OCI-LY3 (cell line): ENCODE data around the gene SRL.
"Not testable (repeated sequence)": the region's sequence is repeated elsewhere in the genome, so short reads cannot be mapped to it uniquely, and the experiment has no call there.

Experiments used
- H2AFZ ChIP-seq: fragments of 200-600, 300-600 bp; shearing (Covaris generic); 2 replicates; pipeline ENCODE4 v1.6.0; 2014; ENCODE audit warnings: antibody characterized with exemption, low read depth, low read length
- H3K27ac ChIP-seq: fragments of 200-600, 300-600 bp; sonication (generic); 2 replicates; pipeline ENCODE4 v1.5.1; 2014; ENCODE audit warnings: mild to moderate bottlenecking, low read length, moderate library complexity, mixed read lengths
- H3K27me3 ChIP-seq: fragments of 200-600, 300-600 bp; sonication (generic); 2 replicates; pipeline ENCODE4 v1.6.1; 2014; ENCODE audit warnings: low read depth, low read length, mixed read lengths
- H3K36me3 ChIP-seq: fragments of 200-600, 300-600 bp; sonication (generic); replicated peaks from 2 replicates; pipeline ENCODE3; 2014; ENCODE audit warnings: low read depth, low read length, mixed read lengths
- H3K4me1 ChIP-seq: fragments of 300-600, 200-600 bp; sonication (generic); 2 replicates; pipeline ENCODE4 v1.6.1; 2014; ENCODE audit warnings: low read length, mixed read lengths
- H3K4me2 ChIP-seq: fragments of 200-600, 300-600 bp; sonication (generic); 2 replicates; pipeline ENCODE4 v1.6.1; 2014; ENCODE audit warnings: low read length, mixed read lengths
- H3K4me3 ChIP-seq: fragments of 300-600, 200-600 bp; sonication (generic); 2 replicates; pipeline ENCODE4 v1.5.1; 2014; ENCODE audit warnings: antibody characterized with exemption, mild to moderate bottlenecking, low read length, moderate library complexity
- H3K79me2 ChIP-seq: fragments of 300-600, 200-600 bp; shearing (Covaris generic); 2 replicates; pipeline ENCODE4 v1.6.1; 2014; ENCODE audit warnings: mild to moderate bottlenecking, low read length, mixed read lengths
- H3K9ac ChIP-seq: fragments of 300-600, 200-600 bp; shearing (Covaris generic); 2 replicates; pipeline ENCODE4 v1.6.0; 2014; ENCODE audit warnings: mild to moderate bottlenecking, low read length, moderate library complexity
- H3K9me3 ChIP-seq: fragments of 200-600, 300-600 bp; shearing (Covaris generic); 2 replicates; pipeline ENCODE4 v1.6.1; 2014; ENCODE audit warnings: low read length, mixed read lengths; ENCODE audit not compliant: insufficient read depth
- H4K20me1 ChIP-seq: fragments of 200-600, 300-600 bp; sonication (generic); 2 replicates; pipeline ENCODE4 v1.6.1; 2016; ENCODE audit warnings: low read length, mixed read lengths; ENCODE audit not compliant: insufficient read depth
- EZH2phosphoT487 ChIP-seq: fragments of 200-600 bp; shearing (Covaris generic); IDR thresholded peaks from 2 replicates; pipeline ENCODE4 v1.6.1; 2018; ENCODE audit warnings: antibody characterized with exemption, mixed run types, low read depth
- TF ChIP-seq, protein P1 (sequence below): fragments of 200-600, 300-600 bp; sonication (generic); IDR thresholded peaks from 2 replicates; pipeline ENCODE4 v1.5.1; 2014; ENCODE audit warnings: antibody characterized with exemption, low read length, low read depth

The SRL gene

DNA sequence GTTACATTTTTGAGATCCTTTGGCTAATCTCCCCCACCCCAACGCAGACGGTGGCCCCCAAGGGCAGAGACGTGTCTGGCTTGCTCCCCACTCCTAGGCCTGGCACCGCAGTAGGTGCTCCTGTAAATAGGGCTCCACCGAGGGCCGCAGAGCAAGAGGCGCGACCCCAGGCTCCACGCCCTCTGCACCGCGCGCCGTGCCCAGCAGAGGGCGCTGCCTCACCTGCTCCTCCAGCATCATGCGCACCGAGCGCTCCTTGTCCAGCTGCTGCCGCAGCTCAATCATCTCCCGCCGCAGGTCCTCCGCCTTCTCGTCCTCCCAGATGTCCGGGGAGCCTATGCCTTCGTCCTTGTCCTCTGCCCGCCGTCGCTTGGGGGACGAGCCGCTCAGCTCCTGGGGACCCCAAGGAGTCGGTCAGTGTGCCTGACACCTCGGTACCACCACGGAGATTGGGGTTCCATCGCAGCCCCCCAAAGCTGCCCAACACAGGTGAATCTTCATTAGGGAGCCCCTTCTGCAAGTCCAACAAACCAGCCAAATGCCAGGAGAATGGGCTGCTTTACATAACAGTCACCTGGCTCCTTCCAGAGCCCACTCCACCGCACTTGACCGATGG lies 19.8 kb upstream of the SRL start:
- no peak overlapping the region for H3K27ac ChIP-seq
- no peak overlapping the region for H2AFZ ChIP-seq
- no peak overlapping the region for H3K4me2 ChIP-seq
- H3K4me1 ChIP-seq = no peaks in the 10 kb centered on the region
- no peak overlapping the region for H3K4me3 ChIP-seq
- peaks cover 34% of the 10 kb centered on the region for H3K36me3 ChIP-seq
- no peak for TF ChIP-seq EZH2phosphoT487
- TF ChIP-seq, protein P1, sequence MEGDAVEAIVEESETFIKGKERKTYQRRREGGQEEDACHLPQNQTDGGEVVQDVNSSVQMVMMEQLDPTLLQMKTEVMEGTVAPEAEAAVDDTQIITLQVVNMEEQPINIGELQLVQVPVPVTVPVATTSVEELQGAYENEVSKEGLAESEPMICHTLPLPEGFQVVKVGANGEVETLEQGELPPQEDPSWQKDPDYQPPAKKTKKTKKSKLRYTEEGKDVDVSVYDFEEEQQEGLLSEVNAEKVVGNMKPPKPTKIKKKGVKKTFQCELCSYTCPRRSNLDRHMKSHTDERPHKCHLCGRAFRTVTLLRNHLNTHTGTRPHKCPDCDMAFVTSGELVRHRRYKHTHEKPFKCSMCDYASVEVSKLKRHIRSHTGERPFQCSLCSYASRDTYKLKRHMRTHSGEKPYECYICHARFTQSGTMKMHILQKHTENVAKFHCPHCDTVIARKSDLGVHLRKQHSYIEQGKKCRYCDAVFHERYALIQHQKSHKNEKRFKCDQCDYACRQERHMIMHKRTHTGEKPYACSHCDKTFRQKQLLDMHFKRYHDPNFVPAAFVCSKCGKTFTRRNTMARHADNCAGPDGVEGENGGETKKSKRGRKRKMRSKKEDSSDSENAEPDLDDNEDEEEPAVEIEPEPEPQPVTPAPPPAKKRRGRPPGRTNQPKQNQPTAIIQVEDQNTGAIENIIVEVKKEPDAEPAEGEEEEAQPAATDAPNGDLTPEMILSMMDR = peak; percentile 46
- no peaks in the 10 kb centered on the region for H3K27me3 ChIP-seq
- no peak overlapping the region for H3K9ac ChIP-seq
- no peaks in the 10 kb centered on the region for H3K9me3 ChIP-seq
- peaks cover 48% of the 10 kb centered on the region for H3K79me2 ChIP-seq
- peaks cover 34% of the 10 kb centered on the region for H4K20me1 ChIP-seq

DNA sequence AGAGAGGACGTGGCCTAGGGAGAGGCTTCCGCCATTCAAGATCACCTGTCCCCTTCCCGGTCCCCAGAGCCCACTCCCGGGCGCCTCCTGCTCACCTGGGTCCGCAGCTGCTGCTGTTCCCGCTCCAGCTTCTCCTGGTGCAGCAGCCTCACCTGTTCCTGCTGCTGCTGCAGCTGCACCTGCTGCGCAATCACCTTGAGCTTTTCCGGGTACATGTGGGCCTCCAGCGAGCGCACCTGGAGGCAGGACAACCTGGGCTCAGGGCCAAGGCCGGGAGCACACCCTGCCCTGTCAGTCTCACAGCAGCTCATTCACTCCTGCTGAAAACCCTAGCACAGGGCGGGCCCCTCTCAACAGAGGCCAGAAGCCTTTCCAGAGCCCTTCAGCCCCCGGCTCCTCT lies 18.5 kb upstream of the SRL start:
- Histone ChIP-seq H3K27ac (no peak overlapping the region), H3K36me3 (peaks cover 35% of the 10 kb centered on the region), H3K4me1 (no peaks in the 10 kb centered on the region), H3K4me2 (no peak overlapping the region), H2AFZ (no peak overlapping the region), H3K27me3 (no peaks in the 10 kb centered on the region), H3K4me3 (no peak overlapping the region), H3K9me3 (no peaks in the 10 kb centered on the region), H4K20me1 (peaks cover 22% of the 10 kb centered on the region), H3K79me2 (peaks cover 35% of the 10 kb centered on the region), H3K9ac (no peak overlapping the region)
- TF ChIP-seq, protein P1 = no peak
- no peak for TF ChIP-seq EZH2phosphoT487

DNA sequence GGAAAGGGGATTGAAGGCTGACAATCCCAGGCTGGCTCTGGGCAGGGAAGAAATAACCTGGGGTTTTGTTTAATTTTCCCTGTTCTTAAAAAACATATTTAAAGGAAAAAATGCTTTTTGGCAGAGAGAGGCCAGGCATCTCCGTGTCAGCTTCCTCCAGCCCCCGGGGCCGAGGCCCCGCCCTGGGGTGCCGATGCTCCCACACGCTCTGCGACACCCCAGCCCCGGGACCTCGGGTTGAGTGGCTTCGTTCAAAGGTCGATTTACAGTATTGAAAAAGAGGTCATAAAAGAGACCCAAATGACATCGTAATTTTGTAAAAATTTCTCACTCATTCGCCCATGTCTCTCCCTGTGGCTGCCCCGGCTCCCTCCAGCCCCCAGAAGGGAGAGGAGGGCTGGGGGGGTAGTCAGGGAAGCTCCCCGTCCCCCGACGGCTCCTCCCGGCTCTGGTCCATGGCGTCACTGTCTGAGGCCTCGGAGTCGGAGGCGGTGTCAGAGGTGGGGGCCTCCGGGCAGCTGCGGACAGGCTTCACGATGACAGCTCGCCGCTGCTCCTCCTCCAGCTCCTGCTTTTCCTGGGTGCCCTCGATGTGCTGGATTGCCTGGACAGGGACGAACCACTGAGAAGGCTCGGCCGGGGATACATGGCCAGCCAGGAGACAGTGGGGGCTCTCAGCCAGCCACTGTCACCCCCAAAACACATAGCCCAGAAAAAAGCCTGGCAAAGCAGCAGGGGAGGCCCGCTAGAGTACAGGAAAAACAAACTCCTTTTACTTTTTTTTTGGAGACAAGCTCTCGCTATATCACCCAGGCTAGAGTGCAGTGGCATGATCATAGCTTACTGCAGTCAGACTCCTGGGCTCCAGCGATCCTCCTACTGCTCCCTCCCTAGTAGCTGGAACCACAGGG lies 16.0 kb upstream of the SRL start:
- TF ChIP-seq, protein P1 = no peak
- no peak for TF ChIP-seq EZH2phosphoT487
- H3K27ac ChIP-seq = no peak overlapping the region
- no peaks in the 10 kb centered on the region for H3K27me3 ChIP-seq

DNA sequence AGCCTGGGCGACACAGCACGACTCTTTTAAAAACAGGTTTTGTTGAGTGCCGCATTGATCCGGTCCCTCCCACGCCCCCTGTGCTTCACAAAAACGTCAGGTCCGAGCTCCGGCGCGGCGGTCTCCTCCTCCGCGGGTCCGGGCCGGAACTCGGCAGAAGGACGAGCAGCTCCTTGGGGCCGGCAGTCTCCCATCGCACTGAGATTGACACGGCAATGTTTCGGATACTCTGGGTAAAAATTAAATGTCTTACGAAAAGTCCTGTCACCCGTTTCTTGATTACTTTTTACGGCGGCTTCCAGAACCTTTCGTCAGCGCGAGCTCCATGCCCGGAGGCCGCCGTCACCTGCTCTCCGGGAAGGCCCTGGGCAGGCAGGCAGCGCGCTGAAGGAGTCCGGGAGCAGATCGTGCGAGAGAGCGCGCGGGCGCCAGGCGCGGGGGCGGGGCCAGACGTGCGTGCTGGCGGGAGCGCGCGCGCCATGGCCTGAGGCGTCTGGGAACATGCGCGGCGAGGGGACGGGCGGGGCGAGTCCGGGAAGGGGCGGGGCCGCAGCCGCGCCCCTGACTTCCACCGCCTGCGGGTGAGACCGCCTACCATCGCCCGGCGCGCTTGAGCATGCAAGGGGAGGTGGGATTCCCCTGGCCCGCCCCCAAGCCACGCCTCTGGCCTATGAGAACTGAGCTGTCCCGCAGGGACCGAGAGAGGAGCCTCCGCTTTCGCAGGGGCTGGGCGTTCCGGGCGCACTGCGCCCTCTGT lies 11.7 kb upstream of the SRL start:
- Histone ChIP-seq H2AFZ (peak overlapping the region; percentile 66), H3K4me2 (peak overlapping the region; percentile 63), H3K79me2 (no peaks in the 10 kb centered on the region), H3K4me3 (peak overlapping the region; percentile 91), H3K27me3 (no peaks in the 10 kb centered on the region), H3K27ac (peak overlapping the region; percentile 66), H3K9ac (peak overlapping the region; percentile 80), H3K36me3 (peaks cover 3% of the 10 kb centered on the region), H4K20me1 (no peaks in the 10 kb centered on the region), H3K9me3 (no peaks in the 10 kb centered on the region), H3K4me1 (no peaks in the 10 kb centered on the region)
- no peak for TF ChIP-seq EZH2phosphoT487
- TF ChIP-seq, protein P1 = no peak

More for the DNA sequence above, 16.0 kb upstream of the SRL start:
- H3K9me3 ChIP-seq = no peaks in the 10 kb centered on the region
- no peaks in the 10 kb centered on the region for H3K4me1 ChIP-seq
- peaks cover 11% of the 10 kb centered on the region; the same call in 1 of the 2 replicates for H3K79me2 ChIP-seq
- H3K36me3 ChIP-seq = peaks cover 29% of the 10 kb centered on the region
- H2AFZ ChIP-seq = no peak overlapping the region
- H3K4me2 ChIP-seq = no peak overlapping the region
- H3K4me3 ChIP-seq = no peak overlapping the region
- H3K9ac ChIP-seq = no peak overlapping the region
- H4K20me1 ChIP-seq = no peaks in the 10 kb centered on the region

DNA sequence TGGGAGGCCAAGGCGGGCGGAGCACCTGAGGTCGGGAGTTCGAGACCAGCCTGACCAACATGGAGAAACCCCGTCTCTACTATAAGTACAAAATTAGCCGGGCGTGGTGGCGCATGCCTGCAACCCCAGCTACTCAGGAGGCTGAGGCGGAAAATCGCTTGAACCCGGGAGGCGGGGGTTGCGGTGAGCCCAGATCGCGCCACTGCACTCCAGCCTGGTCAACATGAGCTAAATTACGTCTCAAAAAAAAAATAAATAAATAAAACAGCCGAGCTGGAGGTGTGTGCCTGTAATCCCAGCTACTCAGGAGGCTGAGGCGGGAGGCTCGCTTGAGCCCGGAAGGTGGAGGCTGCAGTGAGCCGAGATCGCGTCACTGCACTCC lies 11.1 kb upstream of the SRL start:
- peak overlapping the region; percentile 80 for H3K9ac ChIP-seq
- peak overlapping the region; percentile 66 for H3K27ac ChIP-seq
- H2AFZ ChIP-seq = peak overlapping the region; percentile 66; the same call in 1 of the 2 replicates

More for the DNA sequence above, 11.1 kb upstream of the SRL start:
- Histone ChIP-seq H3K4me2 (peak overlapping the region; percentile 63), H3K4me3 (peak overlapping the region; percentile 91)
- not testable (repeated sequence) for H3K4me1 ChIP-seq, H3K36me3 ChIP-seq, H3K79me2 ChIP-seq, H3K9me3 ChIP-seq, H4K20me1 ChIP-seq, H3K27me3 ChIP-seq
